OCI-LY1 (cell line): ENCODE measurements around the gene RPS19BP1.

ENCODE experiments used
- CTCF ChIP-seq: fragments of 200-600 bp; sonication (generic), shearing (Covaris generic); IDR thresholded peaks from 2 replicates; pipeline ENCODE4 v1.5.1; 2017; ENCODE audit warnings: mild to moderate bottlenecking, antibody characterized with exemption, low read length, moderate library complexity, mixed read lengths
- EZH2 ChIP-seq: fragments of 200-600 bp; sonication (generic), shearing (Covaris generic); IDR thresholded peaks from 2 replicates; pipeline ENCODE4 v1.8.0; 2017; ENCODE audit warnings: borderline replicate concordance, mixed run types, mild to moderate bottlenecking, antibody characterized with exemption, low read length, moderate library complexity, mixed read lengths

GRCh38 chr22:39526736-39527171 is 5.8 kb downstream of the RPS19BP1 start:
- TF ChIP-seq EZH2 (no peak), CTCF (no peak)
